SW 1271 (cell line): ENCODE results near the gene COLEC12.

Source experiments
- DNase-seq, 2 experiments: peaks; one replicate each; lab custom pipeline; 2025; lab: John Stamatoyannopoulos, UW

The COLEC12 gene

DNA sequence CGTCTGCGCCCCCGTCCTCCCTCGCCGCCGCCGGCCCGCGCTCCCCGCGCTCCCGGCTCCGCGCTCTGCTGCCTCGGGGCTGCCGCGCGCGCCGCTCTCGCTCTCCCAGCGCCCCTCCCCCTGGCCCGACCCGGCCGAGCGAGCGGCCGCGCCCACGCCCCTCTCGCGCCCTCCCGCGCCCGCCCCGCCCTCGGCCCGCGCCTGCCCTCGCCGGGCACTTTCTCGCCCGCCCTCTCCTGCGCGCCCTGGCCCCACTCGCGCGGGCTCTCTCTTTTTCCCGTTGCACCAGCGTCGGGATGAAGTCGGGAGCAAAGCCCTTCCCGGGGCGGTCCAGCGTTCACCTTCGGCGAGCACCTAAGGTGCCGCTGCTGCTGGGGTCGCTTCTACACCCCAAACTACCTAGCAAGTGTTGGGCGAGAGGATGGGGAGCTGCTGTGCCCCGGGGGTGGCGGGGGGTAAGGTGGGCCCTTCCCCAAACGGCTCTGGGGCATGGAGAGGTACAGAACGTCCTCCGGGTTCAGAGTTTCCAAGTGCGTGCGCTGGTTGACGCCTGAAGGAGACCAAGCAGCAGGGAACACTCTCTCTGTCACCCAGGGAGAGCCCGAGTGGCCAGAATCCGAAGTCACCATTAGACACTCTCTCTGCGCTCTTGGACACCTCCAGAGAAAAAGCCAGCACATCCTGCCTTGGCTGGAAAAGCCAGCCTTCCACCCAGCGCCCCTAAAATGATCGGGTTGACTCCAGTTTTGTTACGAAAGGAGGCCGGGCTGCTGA, at the start of gene COLEC12:
Gene COLEC12 (minus strand): TSS at position 70 of the 774 bp plus-strand sequence. CDS start 187 bp downstream, outside the sequence.
- DNase-seq: no peak

DNA sequence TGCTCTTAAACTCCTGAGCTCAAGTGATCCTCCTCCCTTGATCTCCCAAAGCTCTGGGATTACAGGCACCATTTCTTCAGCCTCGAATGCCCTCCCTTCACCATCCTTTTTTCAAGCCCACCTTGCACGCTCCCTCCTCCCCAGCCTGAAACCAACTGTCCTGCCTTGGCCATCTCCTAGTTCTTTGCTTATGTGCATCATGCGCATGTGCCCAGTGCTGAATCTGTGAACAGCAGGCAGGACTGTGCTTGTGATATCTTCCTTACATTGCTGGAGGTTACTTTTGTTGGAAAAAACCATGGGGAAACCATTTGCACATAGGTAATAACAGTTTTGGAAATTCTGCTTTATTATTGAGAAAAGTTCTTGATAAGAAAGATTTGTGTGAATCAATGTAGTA, 49.5 kb upstream of the COLEC12 start:
- no peak for DNase-seq

DNA sequence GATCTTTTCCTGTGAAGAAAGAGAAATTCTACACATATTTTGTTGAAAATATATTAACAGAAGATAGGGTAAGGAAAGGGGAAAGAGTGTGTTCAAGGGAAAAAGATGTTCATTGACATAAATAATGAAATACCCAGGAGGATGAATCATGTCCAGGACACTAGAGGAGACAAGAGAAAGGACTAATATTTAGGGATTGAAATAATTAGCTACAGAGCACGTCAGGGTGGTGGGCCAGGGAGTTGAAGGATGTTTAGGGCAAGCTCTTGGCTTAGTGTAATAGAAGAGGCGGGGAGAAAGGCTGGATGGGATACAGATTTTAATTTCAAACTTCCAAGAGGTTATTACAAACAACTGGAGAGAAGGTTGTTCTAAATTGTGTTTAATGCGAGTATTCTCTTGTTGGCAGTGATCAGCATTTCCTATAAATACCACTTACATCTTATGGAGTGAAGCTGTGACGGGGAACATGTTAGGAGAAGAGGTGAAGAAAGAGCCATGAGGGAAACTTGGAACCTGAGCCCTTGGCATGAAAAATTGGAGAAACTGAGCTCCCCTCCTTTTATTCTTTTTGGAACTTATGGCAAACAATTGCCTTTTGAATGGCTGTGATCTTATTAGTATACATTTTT, 43.1 kb upstream of the COLEC12 start:
- no peak for DNase-seq

GRCh38 chr18:533995-534601, 33.6 kb upstream of the COLEC12 start:
- DNase-seq: no peak

- no peak for DNase-seq
Observed at GRCh38 chr18:532632-533031, 32.1 kb upstream of the COLEC12 start.

DNA sequence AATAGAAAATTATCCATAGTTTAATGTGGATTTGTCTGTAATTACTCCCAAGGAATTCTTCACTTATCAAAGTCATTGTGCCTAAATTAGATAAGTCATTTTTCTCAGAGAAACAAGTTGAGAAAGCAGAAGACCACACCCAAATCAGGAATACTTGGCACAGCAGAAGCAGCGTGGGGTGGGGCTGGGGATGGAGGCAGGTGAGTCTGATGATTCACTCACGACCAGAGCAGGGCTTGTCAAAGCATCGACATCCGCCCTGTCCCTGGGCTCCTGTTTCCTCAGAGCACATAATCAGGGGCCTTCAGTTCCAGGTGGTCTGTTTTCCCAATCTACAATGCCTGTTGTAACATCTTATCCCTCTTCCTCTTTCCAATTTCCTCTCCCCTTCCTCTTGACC, 31.5 kb upstream of the COLEC12 start:
- no peak for DNase-seq

- no peak for DNase-seq
Observed at GRCh38 chr18:527146-527545, 26.6 kb upstream of the COLEC12 start.

DNA sequence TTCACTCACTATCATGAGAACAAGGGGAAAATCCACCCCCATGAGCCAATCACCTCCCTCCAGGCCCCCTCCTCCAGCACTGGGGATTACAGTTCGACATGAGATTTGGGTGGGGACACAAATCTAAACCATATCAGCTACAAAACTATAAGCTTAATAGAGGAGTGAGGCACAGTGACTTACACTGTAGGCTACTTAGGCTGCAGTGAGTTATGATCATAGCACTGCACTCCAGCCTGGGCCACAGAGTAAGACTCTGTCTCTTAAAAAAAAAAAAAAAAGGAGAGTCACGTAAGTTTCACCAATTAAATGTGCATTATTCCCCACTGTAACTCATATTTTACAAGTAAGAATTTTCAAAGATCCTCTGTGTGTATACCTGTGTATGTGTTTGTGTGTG, 26.2 kb upstream of the COLEC12 start:
- no peak for DNase-seq

- peak in 1 of 2 experiments; percentile 33 for DNase-seq
Observed at GRCh38 chr18:525036-525797, 24.7 kb upstream of the COLEC12 start.

DNA sequence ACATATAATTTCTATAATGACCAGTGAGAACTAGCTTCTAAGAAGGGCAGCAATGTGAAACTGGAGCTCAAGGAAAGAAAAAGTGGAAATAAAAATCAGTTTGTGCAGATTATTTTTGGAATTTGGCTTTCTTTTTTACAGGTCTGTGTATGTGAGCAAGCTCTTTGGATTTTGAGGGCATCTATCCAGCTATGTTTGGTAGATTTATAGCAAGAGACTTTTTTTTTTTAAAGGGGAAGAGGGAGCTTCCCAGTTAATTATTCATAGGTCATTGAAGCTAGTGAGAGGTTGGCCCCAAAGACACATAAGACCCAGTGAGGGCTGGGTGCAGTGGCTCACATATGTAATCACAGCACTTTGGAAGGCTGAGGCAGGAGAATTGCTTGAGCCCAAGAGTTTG, 24.0 kb upstream of the COLEC12 start:
- no peak for DNase-seq

GRCh38 chr18:523561-523960, 23.1 kb upstream of the COLEC12 start:
- DNase-seq: no peak

- no peak for DNase-seq
Observed at GRCh38 chr18:519019-519879, 18.7 kb upstream of the COLEC12 start.

DNA sequence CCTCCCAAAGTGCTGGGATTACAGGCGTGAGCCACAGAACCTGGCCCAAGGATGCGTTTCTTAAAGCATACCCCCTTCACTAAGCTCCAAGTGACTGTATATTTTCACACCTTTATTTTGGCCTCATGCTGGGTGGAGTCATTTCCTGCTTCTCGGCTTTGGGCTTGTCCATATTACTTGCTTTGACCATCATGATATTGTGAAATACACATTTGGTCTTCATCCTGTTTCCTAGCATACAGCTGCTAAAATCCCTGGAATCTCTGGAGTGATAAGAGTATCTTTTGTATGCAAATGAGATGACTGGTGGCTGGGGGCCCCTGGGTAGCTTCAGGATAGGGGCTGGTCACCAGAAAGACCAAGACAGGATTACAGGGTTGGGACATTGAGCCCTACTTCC, 17.6 kb upstream of the COLEC12 start:
- no peak for DNase-seq

DNA sequence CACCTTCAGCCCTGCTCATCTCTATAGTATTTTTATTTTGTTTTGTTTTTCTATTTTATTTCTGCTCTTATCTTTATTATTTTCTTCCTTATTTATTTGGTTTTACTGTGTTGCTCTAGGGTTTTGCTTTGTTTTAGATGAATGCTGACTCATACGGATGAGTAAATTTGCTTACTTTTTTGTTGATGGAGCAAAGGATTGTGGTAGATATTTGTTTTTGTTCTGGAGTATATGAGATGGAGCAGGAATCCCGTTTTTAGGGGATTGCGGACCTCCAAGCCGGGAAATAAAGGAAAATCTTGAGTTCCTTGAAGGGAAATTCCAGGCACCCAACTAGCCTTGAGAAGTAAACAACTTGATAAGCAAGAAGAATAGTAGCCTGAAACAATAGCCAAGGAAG, 15.3 kb upstream of the COLEC12 start:
- no peak for DNase-seq

- DNase-seq: no peak
Observed at GRCh38 chr18:515156-515815, 14.8 kb upstream of the COLEC12 start.

DNA sequence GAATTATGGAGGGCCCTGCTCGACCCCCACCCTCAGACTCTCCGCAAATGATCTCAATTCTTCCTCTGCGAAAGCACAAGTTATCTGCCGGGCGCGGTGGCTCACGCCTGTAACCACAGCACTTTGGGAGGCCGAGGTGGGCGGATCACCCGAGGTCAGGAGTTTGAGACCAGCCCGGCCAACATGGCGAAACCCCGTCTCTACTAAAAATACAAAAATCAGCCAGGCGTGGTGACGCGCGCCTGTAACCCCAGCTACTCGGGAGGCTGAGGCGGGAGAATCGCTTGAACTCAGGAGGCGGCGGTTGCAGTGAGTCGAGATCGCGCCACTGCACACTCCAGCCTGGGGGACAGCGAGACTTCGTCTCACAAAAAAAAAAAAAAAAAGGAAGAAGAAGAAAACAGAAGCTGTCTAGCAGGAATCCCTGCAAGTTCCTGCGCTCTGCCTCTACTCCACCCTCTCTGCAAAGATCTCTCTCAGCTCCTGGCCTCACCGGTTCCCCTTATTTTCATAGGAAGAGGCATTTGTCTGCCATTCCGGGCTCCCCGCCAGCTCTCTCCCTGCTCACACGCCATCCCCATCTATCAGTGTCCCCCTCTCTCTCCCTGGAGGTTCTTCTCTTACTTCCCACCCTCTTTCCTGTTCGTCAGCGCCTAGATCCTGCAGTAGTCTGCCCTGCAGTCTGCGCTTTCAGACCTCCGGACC, 13.5 kb upstream of the COLEC12 start:
- DNase-seq: no peak

DNA sequence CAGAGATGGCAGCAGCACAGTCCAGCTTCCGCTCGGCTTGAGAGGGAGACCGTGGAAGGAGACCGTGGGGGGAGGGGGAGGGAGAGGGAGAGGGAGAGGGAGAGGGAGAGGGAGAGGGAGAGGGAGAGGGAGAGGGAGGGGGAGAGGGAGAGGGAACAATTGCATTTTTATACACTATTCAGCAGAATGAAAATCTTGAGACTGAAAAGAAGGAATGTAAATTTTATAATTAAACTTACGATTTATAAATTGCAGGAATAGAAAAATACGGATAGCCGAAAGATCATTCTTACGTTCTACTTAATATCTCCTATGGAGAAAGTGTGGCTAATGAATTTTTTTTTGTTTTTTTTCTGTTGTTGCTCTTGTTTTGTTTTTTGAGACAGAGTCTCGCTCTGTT, 12.5 kb upstream of the COLEC12 start:
- no peak for DNase-seq

DNA sequence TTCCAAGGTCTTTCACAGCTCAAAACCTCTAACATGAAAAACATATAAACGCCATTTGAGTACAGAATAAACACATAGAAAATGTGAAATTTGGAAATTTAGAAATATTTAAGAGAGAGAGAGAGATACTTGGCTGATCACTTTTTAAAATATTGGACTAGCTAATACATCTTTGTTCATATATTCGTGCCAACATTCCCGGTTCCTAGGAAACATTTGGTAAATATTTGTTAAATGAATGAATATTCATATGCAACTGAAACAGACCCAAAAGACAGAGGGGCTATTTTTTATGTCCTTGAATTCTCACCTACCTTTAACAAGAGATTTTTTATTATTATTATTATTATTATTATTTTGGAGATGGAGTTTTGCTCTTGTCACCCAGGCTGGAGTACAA, 8.3 kb upstream of the COLEC12 start:
- no peak for DNase-seq

GRCh38 chr18:507636-508035, 7.1 kb upstream of the COLEC12 start:
- DNase-seq: no peak

DNA sequence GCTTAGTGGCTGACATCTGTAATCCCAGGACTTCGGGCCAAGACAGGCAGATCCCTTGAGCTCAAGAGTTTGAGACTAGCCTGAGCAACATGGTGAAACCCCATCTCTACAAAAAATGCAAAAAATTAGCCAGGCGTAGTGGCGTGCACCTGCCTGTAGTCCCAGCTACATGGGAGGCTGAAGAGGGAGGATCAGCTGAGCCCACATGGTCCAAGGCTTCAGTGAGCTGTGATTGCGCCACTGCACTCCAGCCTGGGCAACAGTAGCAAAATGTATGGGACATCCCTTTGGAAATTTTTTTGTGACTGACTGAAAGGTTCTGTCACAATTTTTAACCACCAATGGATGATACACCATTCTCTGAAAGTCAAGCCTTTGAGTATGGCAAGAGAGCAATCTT, 6.3 kb upstream of the COLEC12 start:
- no peak for DNase-seq
